ENCODE results near the gene CTTNBP2. TPM values are rescaled to one million over a fixed set of nuclear protein-coding genes. Genes with fewer than 3 reads are reported as not detected.

The CTTNBP2 gene
- total and polyA plus RNA-seq, 10 donors: 0.68 to 15.1 (median 8.5) TPM

DNA sequence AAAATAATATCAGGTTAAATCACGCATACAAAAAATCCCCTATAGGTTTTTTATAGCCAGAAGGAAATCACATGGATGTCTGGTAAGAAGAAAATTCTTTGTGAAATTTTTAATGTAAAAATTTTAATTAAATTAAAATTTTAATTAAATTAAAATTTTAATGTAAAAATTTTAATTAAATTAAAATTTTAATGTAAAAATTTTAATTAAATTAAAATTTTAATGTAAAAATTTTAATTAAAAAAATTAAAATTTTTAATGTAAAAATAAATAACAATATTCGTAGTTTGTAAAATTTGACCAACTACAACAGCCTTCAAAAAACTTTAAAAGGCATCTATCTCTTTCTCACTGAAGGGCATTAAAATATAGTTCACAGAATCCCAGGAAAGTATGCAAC is 61.5 kb downstream of the CTTNBP2 start:
- intact Hi-C loops (cut with DNase I; ENCODE audit: low total_unique reads): no loop called here
- H3K36me3 ChIP-seq: no peaks in the 10 kb centered on the region
- H3K4me1 ChIP-seq: peaks cover 0 to 14% (median 0%) of the 10 kb centered on the region in 6 donors
- no peaks in the 10 kb centered on the region for H3K27me3 ChIP-seq (replicated peaks in 1 of 7)
- DNase-seq: no peak
- WGBS, 5 donors: 88 to 96% (median 93%) methylated on average over 2 of the region's 2 CpGs
- H3K9me3 ChIP-seq: no peaks in the 10 kb centered on the region
- H3K27ac ChIP-seq: no peak overlapping the region
- no peak overlapping the region for H3K4me3 ChIP-seq
- TF ChIP-seq, protein P1, sequence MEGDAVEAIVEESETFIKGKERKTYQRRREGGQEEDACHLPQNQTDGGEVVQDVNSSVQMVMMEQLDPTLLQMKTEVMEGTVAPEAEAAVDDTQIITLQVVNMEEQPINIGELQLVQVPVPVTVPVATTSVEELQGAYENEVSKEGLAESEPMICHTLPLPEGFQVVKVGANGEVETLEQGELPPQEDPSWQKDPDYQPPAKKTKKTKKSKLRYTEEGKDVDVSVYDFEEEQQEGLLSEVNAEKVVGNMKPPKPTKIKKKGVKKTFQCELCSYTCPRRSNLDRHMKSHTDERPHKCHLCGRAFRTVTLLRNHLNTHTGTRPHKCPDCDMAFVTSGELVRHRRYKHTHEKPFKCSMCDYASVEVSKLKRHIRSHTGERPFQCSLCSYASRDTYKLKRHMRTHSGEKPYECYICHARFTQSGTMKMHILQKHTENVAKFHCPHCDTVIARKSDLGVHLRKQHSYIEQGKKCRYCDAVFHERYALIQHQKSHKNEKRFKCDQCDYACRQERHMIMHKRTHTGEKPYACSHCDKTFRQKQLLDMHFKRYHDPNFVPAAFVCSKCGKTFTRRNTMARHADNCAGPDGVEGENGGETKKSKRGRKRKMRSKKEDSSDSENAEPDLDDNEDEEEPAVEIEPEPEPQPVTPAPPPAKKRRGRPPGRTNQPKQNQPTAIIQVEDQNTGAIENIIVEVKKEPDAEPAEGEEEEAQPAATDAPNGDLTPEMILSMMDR (IDR thresholded peaks at IDR 0.05 in 8 of 11, conservative IDR thresholded peaks at IDR 0.05 in 3 of 11): no peak
- TF ChIP-seq POLR2AphosphoS5 (IDR thresholded peaks at IDR 0.05): no peak
- TF ChIP-seq POLR2A (IDR thresholded peaks at IDR 0.05): no peak

DNA sequence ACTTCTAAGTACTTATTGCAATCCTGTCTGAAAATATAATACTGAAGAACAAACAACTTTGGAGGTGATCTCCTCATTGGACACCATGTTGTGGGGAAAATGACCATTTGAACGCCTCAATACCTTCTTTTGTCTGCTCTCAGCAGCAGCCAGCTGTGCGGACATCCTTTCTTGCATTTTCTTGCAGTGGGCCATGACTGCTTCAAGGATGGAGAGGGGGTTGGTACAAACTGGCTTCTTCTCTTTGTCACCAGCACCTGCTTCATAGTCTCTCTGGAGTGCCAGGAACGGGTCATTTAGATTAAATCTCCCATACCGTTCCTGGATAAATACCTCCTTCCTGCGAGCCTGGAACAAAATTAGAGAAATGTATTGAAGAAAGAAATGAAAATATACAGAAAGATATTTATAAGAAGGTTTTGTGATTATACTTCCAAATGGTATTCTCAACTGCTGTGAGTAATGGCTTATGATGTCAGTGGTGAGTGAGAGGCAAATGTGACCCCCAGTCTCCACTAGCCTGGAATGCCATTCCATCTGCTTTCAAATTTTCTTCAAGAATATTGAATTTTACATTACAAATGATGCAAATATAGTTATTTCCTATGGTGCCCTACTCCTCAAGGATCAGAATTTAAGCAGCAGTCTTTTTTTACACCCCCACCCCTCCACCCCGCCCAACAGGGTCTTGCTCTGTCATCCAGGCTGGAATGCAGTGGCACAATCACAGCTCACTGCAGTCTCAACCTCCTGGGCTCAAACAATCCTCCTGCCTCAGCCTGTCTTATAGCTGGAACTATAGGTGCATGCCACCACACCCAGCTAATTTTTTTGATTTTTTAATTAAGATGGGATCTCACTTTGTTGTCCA is 62.4 kb downstream of the CTTNBP2 start:
- intact Hi-C loops (cut with DNase I; ENCODE audit: low total_unique reads): no loop called here
- Histone ChIP-seq H3K27ac (no peak overlapping the region), H3K9me3 (no peaks in the 10 kb centered on the region), H3K4me3 (no peak overlapping the region), H3K36me3 (no peaks in the 10 kb centered on the region), H3K27me3 (replicated peaks in 1 of 7) (no peaks in the 10 kb centered on the region), H3K4me1 (peaks cover 0 to 14% (median 0%) of the 10 kb centered on the region in 6 donors)
- TF ChIP-seq POLR2A (IDR thresholded peaks at IDR 0.05) (no peak), POLR2AphosphoS5 (IDR thresholded peaks at IDR 0.05) (no peak)
- TF ChIP-seq, protein P1 (IDR thresholded peaks at IDR 0.05 in 8 of 11, conservative IDR thresholded peaks at IDR 0.05 in 3 of 11): no peak
- WGBS, 5 donors: 85 to 93% (median 86%) methylated on average over 6 of the region's 6 CpGs
- DNase-seq: no peak

DNA sequence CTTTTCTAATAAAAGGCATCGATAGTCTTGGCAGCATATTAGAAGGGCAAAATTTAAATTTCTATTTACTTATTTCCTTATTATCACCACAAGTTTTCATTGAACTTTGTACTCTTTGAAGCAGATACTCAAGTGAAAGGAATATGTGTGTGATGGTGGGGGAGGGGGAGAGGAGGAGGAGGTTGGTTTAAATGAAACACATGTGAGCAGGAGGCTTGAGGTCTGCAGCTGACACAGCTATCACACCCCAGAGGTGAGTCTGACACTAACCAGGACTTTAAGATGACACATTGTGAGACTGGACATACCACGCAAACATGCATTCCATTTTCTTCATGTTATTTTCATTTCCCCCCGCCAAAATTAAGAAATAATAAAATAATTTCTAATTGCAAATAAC is 63.3 kb downstream of the CTTNBP2 start:
- no peak overlapping the region for H3K27ac ChIP-seq
- intact Hi-C loops (cut with DNase I; ENCODE audit: low total_unique reads): no loop called here
- no peaks in the 10 kb centered on the region for H3K9me3 ChIP-seq
- 85 to 91% (median 87%) methylated on average over 3 of the region's 3 CpGs for WGBS, 5 donors
- H3K27me3 ChIP-seq (replicated peaks in 1 of 7): no peaks in the 10 kb centered on the region
- H3K4me1 ChIP-seq: peaks cover 0 to 14% (median 0%) of the 10 kb centered on the region in 6 donors
- no peak for TF ChIP-seq POLR2A (IDR thresholded peaks at IDR 0.05)
- TF ChIP-seq, protein P1 (IDR thresholded peaks at IDR 0.05 in 8 of 11, conservative IDR thresholded peaks at IDR 0.05 in 3 of 11): no peak
- TF ChIP-seq POLR2AphosphoS5 (IDR thresholded peaks at IDR 0.05): no peak
- H3K36me3 ChIP-seq: no peaks in the 10 kb centered on the region
- H3K4me3 ChIP-seq: no peak overlapping the region
- no peak for DNase-seq

DNA sequence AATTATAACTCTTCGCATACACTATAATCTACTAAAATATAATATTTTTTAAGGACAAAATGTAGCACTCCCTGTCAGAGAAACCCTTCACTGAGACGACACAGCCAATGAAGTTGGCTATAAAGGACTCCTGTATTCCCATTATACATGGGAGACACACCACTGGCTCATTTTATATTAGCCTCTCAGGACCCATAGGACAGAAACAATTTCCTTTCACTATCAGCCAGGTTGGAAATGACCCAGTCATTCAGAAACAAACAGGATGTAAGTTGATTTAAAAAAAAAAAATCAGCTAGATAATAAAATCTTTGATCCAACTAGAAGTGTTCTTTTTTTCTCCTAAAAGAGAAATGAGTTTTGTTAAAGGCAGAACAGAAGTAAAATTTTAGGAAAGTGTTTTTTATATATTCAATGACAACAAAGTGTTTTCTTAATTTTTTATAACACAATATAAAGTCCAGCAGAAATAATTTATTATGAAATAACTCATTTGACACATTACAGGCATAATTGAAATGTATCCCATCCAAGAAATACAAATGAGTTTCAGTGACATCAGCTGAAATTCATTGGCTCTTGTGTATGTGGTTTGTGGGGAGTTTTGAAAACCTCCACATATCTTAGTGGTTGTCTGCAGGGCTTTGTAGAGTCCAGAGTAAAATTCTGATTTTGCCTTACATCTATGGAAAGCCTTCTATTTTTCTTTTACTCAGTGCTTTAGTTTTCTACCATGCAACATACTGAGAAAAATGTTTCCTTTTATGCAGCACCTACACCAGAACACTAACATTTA is 64.1 kb downstream of the CTTNBP2 start:
- WGBS, 5 donors: 72 to 84% (median 76%) methylated on average over 2 of the region's 2 CpGs
- intact Hi-C loops (cut with DNase I; ENCODE audit: low total_unique reads): no loop called here
- H3K4me3 ChIP-seq: no peak overlapping the region
- H3K9me3 ChIP-seq: no peaks in the 10 kb centered on the region
- DNase-seq: no peak
- no peaks in the 10 kb centered on the region for H3K27me3 ChIP-seq (replicated peaks in 1 of 7)
- TF ChIP-seq, protein P1 (IDR thresholded peaks at IDR 0.05 in 8 of 11, conservative IDR thresholded peaks at IDR 0.05 in 3 of 11): no peak
- no peak for TF ChIP-seq POLR2AphosphoS5 (IDR thresholded peaks at IDR 0.05)
- no peak for TF ChIP-seq POLR2A (IDR thresholded peaks at IDR 0.05)
- no peak overlapping the region for H3K27ac ChIP-seq
- H3K4me1 ChIP-seq: peaks cover 0 to 14% (median 0%) of the 10 kb centered on the region in 6 donors
- no peaks in the 10 kb centered on the region for H3K36me3 ChIP-seq

Measured in spleen (tissue), 11 donors.